GM18951 (cell line): Measurements from ENCODE around the gene HELZ2.

ENCODE experiments used
- POLR2A ChIP-seq: IDR thresholded peaks from 4 replicates; pipeline ENCODE4 v1.6.1; 2011; ENCODE audit warnings: mild to moderate bottlenecking; ENCODE audit not compliant: insufficient read length, insufficient read depth; ENCODE audit errors: extremely low read depth
- in situ Hi-C: fragments of 300-500 bp; cut with MboI; formaldehyde crosslinking; loops from one replicate; pipeline ENCODE4 v1.12.0; 2022; ENCODE audit warnings: low sequenced_read_pairs, mixed read lengths, inconsistent platforms; ENCODE audit not compliant: unreplicated experiment

HELZ2 gene

GRCh38 chr20:63553933-63554290, 20.1 kb downstream of the HELZ2 start, which contains the start of gene FNDC11:
FNDC11 (plus strand) TSS chr20:63554159; CDS start chr20:63555664, 1,505 bp downstream.
- no peak for TF ChIP-seq POLR2A
- in situ Hi-C loops: no loop called here

GRCh38 chr20:63553251-63553932, 20.6 kb downstream of the HELZ2 start:
- in situ Hi-C loops: no loop called here
- peak; percentile 43 for TF ChIP-seq POLR2A

- TF ChIP-seq POLR2A: no peak
- in situ Hi-C loops: no loop called here
Measured at GRCh38 chr20:63552481-63553249, 21.4 kb downstream of the HELZ2 start.

- TF ChIP-seq POLR2A: no peak
- in situ Hi-C loops: no loop called here
Measured at GRCh38 chr20:63551068-63551467, 23.0 kb downstream of the HELZ2 start.

GRCh38 chr20:63549679-63550282, 24.3 kb downstream of the HELZ2 start:
- in situ Hi-C loops: no loop called here
- TF ChIP-seq POLR2A: no peak

- in situ Hi-C loops: no loop called here
Measured at GRCh38 chr20:63549019-63549418, 25.0 kb downstream of the HELZ2 start.

GRCh38 chr20:63548542-63548941, 25.5 kb downstream of the HELZ2 start:
- no peak for TF ChIP-seq POLR2A
- in situ Hi-C loops: no loop called here

More at GRCh38 chr20:63549019-63549418, 25.0 kb downstream of the HELZ2 start:
- no peak for TF ChIP-seq POLR2A

- TF ChIP-seq POLR2A: no peak
- in situ Hi-C loops: no loop called here
Measured at GRCh38 chr20:63547725-63548480, 26.1 kb downstream of the HELZ2 start, which contains the start of gene SRMS. SRMS (minus strand) TSS chr20:63547749; CDS start chr20:63547463, 286 bp downstream.

- in situ Hi-C loops: no loop called here
- no peak for TF ChIP-seq POLR2A
Measured at GRCh38 chr20:63546956-63547724, 26.9 kb downstream of the HELZ2 start.

- in situ Hi-C loops: no loop called here
- no peak for TF ChIP-seq POLR2A
Measured at GRCh38 chr20:63546256-63546955, 27.6 kb downstream of the HELZ2 start.

- in situ Hi-C loops: no loop called here
- no peak for TF ChIP-seq POLR2A
Measured at GRCh38 chr20:63545814-63546213, 28.2 kb downstream of the HELZ2 start.
